Kidney epithelial cell (primary cell): ENCODE measurements around the gene HERPUD2. TPM values are rescaled to one million over a fixed set of nuclear protein-coding genes. Genes with fewer than 3 reads are reported as not detected.
"Not testable (repeated sequence)": the region's sequence is repeated elsewhere in the genome, so short reads cannot be mapped to it uniquely, and the experiment has no call there.

ENCODE experiments used
- DNase-seq: peaks from one replicate; pipeline ENCODE4 v3.0.0-alpha.2; 2010; ENCODE audit warnings: low read depth
- H3K27me3 ChIP-seq: 2 replicates; pipeline ENCODE4 v1.6.0; 2011; ENCODE audit warnings: low read length; ENCODE audit not compliant: control insufficient read depth, insufficient read depth
- H3K36me3 ChIP-seq: 2 replicates; pipeline ENCODE4 v1.5.1; 2011; ENCODE audit warnings: low read length; ENCODE audit not compliant: control insufficient read depth, insufficient read depth
- H3K4me3 ChIP-seq: 2 replicates; pipeline ENCODE4 v1.5.1; 2011; ENCODE audit warnings: low read depth, mild to moderate bottlenecking, control low read depth, low read length
- total RNA-seq: library from RNA; depleted of rRNA; stranded (reverse); fragments of >200 nt; gene quantifications from 2 replicates; pipeline ENCODE4 v1.2.3, GENCODE V29; 2015
- TF ChIP-seq, protein P1 (sequence below): IDR thresholded peaks from 2 replicates; pipeline ENCODE4 v1.5.1; 2011; ENCODE audit warnings: mild to moderate bottlenecking, moderate library complexity, low read length, control low read depth, inconsistent platforms; ENCODE audit not compliant: insufficient read depth, poor library complexity, severe bottlenecking

The HERPUD2 gene
- total RNA-seq, 1 donor from 2014 or later = 29.4 TPM

DNA sequence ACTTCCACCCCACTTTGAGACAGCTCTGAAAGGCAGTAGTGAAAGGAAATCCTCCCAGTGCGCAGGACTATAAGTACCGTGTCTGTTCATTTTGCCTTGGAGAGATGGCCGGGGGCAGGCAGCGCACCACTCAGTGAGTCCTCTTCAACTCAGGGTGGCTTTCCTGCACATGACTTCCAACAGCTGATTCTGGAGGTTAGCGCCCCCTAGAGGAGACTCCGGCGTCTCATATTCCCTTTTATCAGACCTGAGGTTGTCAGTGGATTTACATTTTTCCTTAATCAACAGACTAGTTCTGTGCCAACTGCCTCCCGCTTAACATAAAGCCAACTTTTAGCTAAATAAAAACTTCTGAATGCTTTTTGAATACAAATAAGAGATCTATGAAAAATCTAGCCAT, 101.0 kb downstream of the HERPUD2 start:
- TF ChIP-seq, protein P1, sequence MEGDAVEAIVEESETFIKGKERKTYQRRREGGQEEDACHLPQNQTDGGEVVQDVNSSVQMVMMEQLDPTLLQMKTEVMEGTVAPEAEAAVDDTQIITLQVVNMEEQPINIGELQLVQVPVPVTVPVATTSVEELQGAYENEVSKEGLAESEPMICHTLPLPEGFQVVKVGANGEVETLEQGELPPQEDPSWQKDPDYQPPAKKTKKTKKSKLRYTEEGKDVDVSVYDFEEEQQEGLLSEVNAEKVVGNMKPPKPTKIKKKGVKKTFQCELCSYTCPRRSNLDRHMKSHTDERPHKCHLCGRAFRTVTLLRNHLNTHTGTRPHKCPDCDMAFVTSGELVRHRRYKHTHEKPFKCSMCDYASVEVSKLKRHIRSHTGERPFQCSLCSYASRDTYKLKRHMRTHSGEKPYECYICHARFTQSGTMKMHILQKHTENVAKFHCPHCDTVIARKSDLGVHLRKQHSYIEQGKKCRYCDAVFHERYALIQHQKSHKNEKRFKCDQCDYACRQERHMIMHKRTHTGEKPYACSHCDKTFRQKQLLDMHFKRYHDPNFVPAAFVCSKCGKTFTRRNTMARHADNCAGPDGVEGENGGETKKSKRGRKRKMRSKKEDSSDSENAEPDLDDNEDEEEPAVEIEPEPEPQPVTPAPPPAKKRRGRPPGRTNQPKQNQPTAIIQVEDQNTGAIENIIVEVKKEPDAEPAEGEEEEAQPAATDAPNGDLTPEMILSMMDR = peak; percentile 35
- H3K27me3 ChIP-seq = no peaks in the 10 kb centered on the region
- no peak overlapping the region for H3K4me3 ChIP-seq
- no peak for DNase-seq
- no peaks in the 10 kb centered on the region for H3K36me3 ChIP-seq

DNA sequence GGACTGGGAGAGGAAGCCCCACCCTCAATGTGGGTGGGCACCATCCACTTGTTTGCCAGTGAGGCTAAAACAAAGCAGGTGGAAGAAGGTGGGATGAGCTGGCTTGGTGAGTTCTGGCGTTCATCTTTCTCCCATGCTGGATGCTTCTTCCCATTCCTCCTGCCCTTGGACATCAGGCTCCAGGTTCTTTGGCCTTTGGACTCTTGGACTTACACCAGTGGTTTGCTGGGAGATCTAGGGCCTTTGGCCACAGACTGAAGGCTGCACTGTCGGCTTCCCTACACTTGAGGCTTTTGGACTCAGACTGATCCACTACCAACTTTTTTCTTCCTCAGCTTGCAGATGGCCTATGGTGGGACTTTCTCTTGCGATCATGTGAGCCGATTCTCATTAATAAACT, 106.3 kb downstream of the HERPUD2 start:
- DNase-seq = no peak
- Histone ChIP-seq H3K4me3 (no peak overlapping the region), H3K36me3 (no peaks in the 10 kb centered on the region), H3K27me3 (no peaks in the 10 kb centered on the region)
- TF ChIP-seq, protein P1 = no peak

DNA sequence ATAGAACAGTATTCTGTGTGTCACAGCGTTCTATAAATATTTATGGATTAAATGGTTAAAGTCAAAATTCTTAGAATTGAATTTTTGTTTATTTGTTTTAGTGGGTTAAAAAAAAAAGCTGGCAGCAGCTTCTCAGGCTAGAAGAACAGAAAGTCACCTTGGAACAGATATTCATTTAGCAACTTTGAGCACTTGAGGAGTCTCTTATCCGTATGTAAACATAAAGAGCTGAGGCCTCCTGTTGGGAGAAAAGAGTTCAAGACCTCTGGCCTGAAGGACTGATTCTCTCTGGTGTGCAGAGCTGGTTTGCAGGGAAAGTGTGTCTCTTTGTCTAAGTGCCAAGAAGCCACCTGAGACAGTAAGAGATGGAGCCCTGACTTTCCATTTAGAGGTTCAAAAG, 109.9 kb downstream of the HERPUD2 start:
- TF ChIP-seq, protein P1 = no peak
- no peaks in the 10 kb centered on the region for H3K36me3 ChIP-seq
- no peak for DNase-seq
- H3K27me3 ChIP-seq = no peaks in the 10 kb centered on the region
- H3K4me3 ChIP-seq = no peak overlapping the region

DNA sequence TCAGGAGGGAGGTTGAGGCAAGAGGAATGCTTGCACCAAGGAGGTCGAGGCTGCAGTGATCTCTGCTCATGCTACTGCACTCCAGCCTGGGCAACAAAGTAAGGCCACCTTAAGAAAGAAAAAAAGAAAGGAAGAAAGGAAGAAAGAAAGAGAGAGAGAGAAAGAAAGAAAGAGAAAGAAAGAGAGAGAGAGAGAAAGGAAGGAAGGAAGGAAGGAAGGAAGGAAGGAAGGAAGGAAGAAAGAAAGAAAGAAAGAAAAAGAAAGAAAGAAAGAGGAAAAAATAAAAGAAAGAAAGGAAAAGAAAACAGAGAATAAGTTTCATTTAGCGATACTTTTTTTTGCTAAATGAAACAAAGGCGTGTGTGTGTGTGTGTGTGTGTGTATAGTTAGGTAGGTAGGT, 110.4 kb downstream of the HERPUD2 start:
- DNase-seq, H3K36me3 ChIP-seq, H3K4me3 ChIP-seq, H3K27me3 ChIP-seq: not testable (repeated sequence)

Other genes starting within 250 kb of the HERPUD2 start
- gene SEPTIN7, start 105.9 kb upstream of the HERPUD2 start, total RNA-seq = 147 and 175 TPM in 2 replicates